ENCODE measurements around the gene BLVRB.

DNA sequence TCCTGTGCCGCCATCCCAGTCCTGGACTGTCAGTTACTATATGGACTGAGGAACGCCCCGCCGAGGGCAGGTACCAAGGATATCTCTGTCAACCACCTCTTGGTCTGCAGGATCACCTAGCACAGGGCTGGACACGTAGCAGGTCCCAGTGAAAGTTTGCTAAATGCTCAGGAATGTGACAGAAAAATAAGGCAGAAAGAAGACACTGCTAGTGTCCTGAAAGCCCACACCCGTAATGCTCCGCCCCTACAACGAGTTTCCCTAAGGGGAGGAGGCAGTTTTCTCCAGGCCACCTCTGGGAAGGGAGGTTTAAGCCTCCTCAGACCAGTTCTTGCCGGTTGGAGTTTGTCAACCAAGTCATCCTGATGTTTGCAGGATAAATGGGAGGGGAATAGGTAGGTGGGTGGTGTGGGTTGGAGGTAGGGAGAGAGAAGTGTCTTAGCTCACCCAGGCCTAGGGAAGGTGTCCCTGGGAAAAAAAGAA is 19.7 kb downstream of the BLVRB start:
- TF ChIP-seq, protein P1, sequence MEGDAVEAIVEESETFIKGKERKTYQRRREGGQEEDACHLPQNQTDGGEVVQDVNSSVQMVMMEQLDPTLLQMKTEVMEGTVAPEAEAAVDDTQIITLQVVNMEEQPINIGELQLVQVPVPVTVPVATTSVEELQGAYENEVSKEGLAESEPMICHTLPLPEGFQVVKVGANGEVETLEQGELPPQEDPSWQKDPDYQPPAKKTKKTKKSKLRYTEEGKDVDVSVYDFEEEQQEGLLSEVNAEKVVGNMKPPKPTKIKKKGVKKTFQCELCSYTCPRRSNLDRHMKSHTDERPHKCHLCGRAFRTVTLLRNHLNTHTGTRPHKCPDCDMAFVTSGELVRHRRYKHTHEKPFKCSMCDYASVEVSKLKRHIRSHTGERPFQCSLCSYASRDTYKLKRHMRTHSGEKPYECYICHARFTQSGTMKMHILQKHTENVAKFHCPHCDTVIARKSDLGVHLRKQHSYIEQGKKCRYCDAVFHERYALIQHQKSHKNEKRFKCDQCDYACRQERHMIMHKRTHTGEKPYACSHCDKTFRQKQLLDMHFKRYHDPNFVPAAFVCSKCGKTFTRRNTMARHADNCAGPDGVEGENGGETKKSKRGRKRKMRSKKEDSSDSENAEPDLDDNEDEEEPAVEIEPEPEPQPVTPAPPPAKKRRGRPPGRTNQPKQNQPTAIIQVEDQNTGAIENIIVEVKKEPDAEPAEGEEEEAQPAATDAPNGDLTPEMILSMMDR (IDR thresholded peaks at IDR 0.05), result no peak
- no peak for TF ChIP-seq EP300 (IDR thresholded peaks at IDR 0.05)

Data from gastroesophageal sphincter (tissue), 3 donors.